Right atrium auricular region (tissue), 2 donors: Measurements from ENCODE around the gene RBM4. TPM values are rescaled to one million over a fixed set of nuclear protein-coding genes. Genes with fewer than 3 reads are reported as not detected.

Experiments
- DNase-seq: peaks from one replicate; pipeline ENCODE4 v3.0.0-alpha.2; 2019; ENCODE audit warnings: low spot score
- H3K27ac ChIP-seq, 2 donors: fragments of 200-600 bp; sonication (generic); 1 replicate in 1 of 2; 2 replicates in 1 of 2; pipeline ENCODE4 v1.5.1; 2016 to 2019
- H3K27me3 ChIP-seq, 2 donors: fragments of 200-600 bp; sonication (generic); one replicate each; pipeline versions ENCODE4 v1.5.1 to v1.6.0; 2017 to 2019
- H3K36me3 ChIP-seq: fragments of 200-600 bp; sonication (generic); one replicate; pipeline ENCODE4 v1.5.1; 2016
- H3K4me1 ChIP-seq, 2 donors: fragments of 200-600 bp; sonication (generic); one replicate each; pipeline versions ENCODE4 v1.5.1 to v1.6.0; 2017 to 2019
- H3K4me3 ChIP-seq, 2 donors: fragments of 200-600 bp; sonication (generic); 1 replicate in 1 of 2; 2 replicates in 1 of 2; pipeline ENCODE4 v1.5.1; 2017 to 2019; ENCODE audit warnings: mild to moderate bottlenecking in 1 of 2, moderate library complexity in 1 of 2
- H3K9me3 ChIP-seq, 2 donors: fragments of 200-600 bp; sonication (generic); one replicate each; pipeline ENCODE4 v1.5.1; 2019
- CTCF ChIP-seq, 2 donors: fragments of 200-600 bp; sonication (generic); IDR thresholded peaks; one replicate each; pipeline ENCODE4 v1.5.1; 2019; ENCODE audit warnings: antibody characterized with exemption in 2 of 2
- total RNA-seq, 2 donors: library from RNA; depleted of rRNA; stranded (reverse); fragments of >200 nt; gene quantifications; one replicate each; pipeline ENCODE4 v1.1.0, GENCODE V29; 2016

RBM4 gene
- total RNA-seq, 2 donors from 2014 or later, result 51.4 to 53.8 TPM

DNA sequence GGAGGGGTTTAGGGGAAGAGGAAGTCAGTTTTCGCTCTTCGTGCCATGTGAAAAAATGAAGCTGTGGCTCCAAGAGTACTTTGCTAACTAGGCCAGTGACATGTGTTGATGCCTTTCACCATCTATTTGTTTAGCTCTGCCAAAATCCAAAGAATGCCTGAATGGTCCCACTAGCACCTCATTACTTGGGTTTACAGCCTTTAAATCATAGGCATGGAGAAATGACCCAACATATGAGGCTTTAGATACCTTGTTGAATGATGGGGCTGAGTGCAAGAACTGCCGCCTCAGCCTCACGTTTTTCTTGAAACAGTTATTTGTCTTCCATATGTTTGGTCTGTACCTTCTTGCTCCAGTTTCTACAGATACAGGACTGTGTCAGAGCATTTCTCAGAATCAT lies 8.3 kb downstream of the RBM4 start:
- Histone ChIP-seq H3K27me3 (no peaks in the 10 kb centered on the region), H3K4me3 (no peak overlapping the region), H3K36me3 (peaks cover 70% of the 10 kb centered on the region), H3K27ac (no peak overlapping the region), H3K4me1 (peaks cover 0 to 51% of the 10 kb centered on the region in 2 donors), H3K9me3 (no peaks in the 10 kb centered on the region)
- no peak for TF ChIP-seq CTCF (IDR thresholded peaks at IDR 0.05)
- DNase-seq, result no peak

DNA sequence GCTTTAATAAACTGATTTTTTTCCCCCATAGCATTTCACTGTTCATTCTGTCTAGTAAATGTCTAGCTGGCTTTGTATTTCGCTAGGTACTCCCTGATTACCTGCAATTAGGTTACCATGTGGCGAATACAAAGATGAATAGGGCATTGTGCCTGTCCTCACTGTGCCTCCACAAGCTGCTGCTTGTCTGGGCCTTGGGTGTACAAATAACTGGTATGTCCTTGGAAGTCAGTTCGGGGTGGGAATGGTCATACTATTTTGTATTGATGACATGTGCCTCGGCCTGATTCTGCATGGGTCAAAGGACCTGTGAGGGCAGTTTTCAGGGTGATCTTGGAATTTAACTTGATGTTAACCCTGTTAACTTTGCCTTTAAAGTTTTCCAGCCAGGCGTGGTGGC lies 11.4 kb downstream of the RBM4 start:
- Histone ChIP-seq H3K27ac (no peak overlapping the region), H3K27me3 (no peaks in the 10 kb centered on the region), H3K9me3 (no peaks in the 10 kb centered on the region), H3K36me3 (peaks cover 52% of the 10 kb centered on the region), H3K4me3 (no peak overlapping the region), H3K4me1 (peaks cover 0 to 20% of the 10 kb centered on the region in 2 donors)
- TF ChIP-seq CTCF (IDR thresholded peaks at IDR 0.05), result no peak
- DNase-seq, result no peak

GRCh38 chr11:66651016-66651415 lies 12.5 kb downstream of the RBM4 start:
- TF ChIP-seq CTCF (IDR thresholded peaks at IDR 0.05), result no peak
- H3K27me3 ChIP-seq, result no peaks in the 10 kb centered on the region
- peaks cover 41% of the 10 kb centered on the region for H3K36me3 ChIP-seq
- H3K4me1 ChIP-seq, result peaks cover 0 to 9% of the 10 kb centered on the region in 2 donors
- no peak overlapping the region for H3K27ac ChIP-seq
- no peaks in the 10 kb centered on the region for H3K9me3 ChIP-seq
- H3K4me3 ChIP-seq, result no peak overlapping the region
- DNase-seq, result no peak

GRCh38 chr11:66652651-66653050 lies 14.1 kb downstream of the RBM4 start:
- Histone ChIP-seq H3K36me3 (peaks cover 26% of the 10 kb centered on the region), H3K9me3 (no peaks in the 10 kb centered on the region), H3K27ac (no peak overlapping the region), H3K27me3 (no peaks in the 10 kb centered on the region), H3K4me1 (no peaks in the 10 kb centered on the region), H3K4me3 (no peak overlapping the region)
- no peak for DNase-seq
- TF ChIP-seq CTCF (IDR thresholded peaks at IDR 0.05), result no peak

- DNase-seq, result no peak
- Histone ChIP-seq H3K27ac (no peak overlapping the region), H3K9me3 (no peaks in the 10 kb centered on the region), H3K4me3 (no peak overlapping the region), H3K36me3 (peaks cover 24% of the 10 kb centered on the region), H3K4me1 (no peaks in the 10 kb centered on the region), H3K27me3 (no peaks in the 10 kb centered on the region)
- no peak for TF ChIP-seq CTCF (IDR thresholded peaks at IDR 0.05)
These were observed 14.6 kb downstream of the RBM4 start for GRCh38 chr11:66653123-66653522.

GRCh38 chr11:66659763-66660162 lies 21.3 kb downstream of the RBM4 start:
- Histone ChIP-seq H3K36me3 (peaks cover 25% of the 10 kb centered on the region), H3K27ac (no peak overlapping the region)
- no peak for DNase-seq

More at GRCh38 chr11:66659763-66660162, 21.3 kb downstream of the RBM4 start:
- Histone ChIP-seq H3K9me3 (no peaks in the 10 kb centered on the region), H3K4me1 (peaks cover 0 to 10% of the 10 kb centered on the region in 2 donors), H3K27me3 (no peaks in the 10 kb centered on the region), H3K4me3 (no peak overlapping the region)
- TF ChIP-seq CTCF (IDR thresholded peaks at IDR 0.05), result no peak
